Measurements from ENCODE around the gene PIK3R1.
"Not testable (repeated sequence)": the region's sequence is repeated elsewhere in the genome, so short reads cannot be mapped to it uniquely, and the experiment has no call there.

The PIK3R1 gene

DNA sequence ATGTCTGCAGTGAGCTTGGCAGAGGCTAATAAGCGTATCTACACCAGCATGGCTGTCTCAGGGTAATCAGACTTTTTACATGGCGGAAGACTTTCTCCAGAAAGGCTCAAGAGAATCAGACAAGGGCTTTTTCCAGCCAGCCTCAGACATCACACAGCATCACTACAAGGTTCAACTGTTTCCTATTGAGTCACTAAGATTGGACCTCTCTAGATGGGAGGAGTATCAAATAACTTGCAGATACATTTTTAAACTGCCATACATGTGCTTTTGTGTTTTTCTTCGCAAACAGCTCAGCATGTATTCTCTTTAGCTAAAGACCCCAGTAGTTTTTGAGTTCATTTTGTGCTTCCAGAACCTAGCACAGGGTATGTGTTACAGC is 22.9 kb upstream of the PIK3R1 start:
- in situ Hi-C loops (cut with MboI; ENCODE audit: low sequenced_read_pairs), result no loop called here

DNA sequence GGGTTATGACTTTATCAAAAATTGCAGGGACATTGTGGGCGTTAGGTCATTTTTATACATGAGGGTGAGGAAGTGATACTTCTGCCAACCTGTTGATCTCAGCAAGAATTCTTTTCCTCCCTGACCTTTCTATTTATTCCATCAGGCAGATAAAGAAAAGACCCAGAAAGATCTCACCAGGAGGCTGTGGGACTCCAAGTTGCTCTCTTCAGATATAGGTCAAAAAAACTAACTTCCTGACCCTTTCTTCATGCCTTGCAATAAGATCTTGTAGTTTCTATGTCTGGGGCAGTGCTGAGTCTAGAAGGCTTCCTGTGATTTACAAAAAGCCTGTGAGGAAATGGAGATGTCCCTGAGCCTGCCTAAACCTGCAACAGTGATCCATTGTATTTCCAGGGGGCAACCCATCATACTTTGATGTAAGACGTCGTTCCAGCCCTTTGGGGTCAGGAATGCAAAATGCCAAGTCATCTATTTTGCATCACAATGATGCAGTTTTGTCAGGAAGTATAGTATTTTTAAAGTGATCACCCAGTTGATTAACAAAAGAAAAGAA is 22.0 kb upstream of the PIK3R1 start:
- in situ Hi-C loops (cut with MboI; ENCODE audit: low sequenced_read_pairs), result no loop called here

DNA sequence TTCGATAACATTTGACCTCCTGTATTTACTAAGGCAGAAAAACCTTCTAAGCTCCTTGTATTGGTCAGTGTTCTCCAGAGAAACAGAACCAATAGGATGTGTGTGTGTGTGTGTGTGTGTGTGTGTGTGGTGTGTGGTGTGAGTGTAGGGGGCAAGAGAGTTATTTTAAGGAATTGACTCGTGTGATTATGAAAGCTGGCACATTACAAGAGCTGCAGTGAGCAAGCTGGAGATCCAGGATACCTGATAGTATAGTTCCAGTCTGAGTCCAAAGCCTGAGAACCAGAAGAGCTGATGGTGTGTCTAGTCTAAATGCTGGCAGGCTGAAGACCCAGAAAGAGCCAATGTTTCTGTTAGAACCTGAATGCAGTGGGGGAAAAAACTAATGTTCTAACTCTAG is 21.2 kb upstream of the PIK3R1 start:
- in situ Hi-C loops (cut with MboI; ENCODE audit: low sequenced_read_pairs), result no loop called here

DNA sequence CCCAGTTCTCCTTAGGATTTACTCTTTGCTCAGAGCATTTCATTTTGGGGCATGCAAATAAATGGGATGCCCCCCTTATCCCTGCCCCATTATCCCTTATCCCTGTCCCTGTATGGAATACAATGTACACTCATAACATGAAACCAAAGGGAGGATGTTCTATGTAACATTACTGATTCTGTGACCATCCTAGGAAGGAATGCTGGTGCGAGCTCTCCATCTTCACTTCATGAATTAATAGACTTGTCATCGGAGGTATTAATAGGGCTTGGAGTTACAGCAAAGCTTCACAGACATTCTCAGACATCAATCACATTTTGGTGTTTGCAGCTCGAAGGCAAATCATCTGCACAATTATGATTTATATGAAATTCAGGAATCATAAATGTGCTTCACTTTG is 20.4 kb upstream of the PIK3R1 start:
- in situ Hi-C loops (cut with MboI; ENCODE audit: low sequenced_read_pairs), result no loop called here

DNA sequence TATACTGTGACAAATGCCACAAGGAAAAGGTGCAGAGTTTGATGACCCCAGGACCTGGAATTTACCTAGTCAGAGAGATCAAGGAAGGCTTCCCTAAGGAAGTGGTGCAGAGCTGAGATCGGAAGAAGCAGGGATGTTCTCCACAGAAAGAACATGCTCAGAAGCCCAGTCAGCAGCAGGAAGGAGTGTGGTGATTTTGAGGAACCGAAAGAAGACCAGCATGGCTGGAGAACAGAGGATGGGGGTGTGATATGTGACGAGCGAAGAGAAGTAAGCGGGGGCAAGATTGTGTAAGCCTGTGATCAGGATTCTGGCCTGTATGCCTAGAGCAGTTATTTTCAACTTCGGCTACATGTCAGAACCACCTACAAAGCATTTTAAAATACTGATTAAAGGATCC is 18.7 kb upstream of the PIK3R1 start:
- in situ Hi-C loops (cut with MboI; ENCODE audit: low sequenced_read_pairs), result no loop called here

DNA sequence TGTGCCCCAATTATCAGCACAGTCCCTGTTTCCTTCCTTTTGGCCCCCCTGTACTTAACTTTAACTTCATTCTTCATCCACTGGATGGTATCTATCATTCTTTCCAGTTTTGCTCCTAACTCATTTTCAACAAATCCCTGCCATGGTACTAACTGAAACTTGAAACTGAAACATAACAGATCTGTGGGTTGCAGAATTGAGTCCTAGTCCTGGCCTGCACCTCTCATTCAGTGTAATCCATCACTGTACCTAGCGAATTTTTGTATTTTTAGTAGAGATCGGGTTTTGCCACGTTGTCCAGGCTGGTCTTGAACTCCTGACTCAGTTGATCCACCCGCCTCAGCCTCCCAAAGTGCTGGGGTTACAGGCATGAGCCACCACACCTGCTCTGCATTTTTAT is 15.3 kb upstream of the PIK3R1 start:
- in situ Hi-C loops (cut with MboI; ENCODE audit: low sequenced_read_pairs), result no loop called here

DNA sequence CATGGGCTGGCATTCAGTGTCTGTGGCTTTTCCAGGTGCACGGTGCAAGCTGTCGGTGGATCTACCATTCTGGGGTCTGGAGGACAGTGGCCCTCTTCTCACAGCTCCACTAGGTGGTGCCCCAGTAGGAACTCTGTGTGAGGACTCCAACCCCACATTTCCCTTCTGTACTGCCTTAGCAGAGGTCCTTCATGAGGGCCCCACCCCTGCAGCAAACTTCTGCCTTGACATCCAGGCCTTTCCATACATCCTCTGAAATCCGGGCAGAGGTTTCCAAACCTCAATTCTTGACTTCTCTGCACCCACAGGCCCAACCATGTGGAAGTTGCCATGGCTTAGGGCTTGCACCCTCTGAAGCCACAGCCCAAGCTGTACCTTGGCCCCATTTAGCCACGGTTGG is 4.9 kb upstream of the PIK3R1 start:
- in situ Hi-C loops (cut with MboI; ENCODE audit: low sequenced_read_pairs), result not testable (repeated sequence)

DNA sequence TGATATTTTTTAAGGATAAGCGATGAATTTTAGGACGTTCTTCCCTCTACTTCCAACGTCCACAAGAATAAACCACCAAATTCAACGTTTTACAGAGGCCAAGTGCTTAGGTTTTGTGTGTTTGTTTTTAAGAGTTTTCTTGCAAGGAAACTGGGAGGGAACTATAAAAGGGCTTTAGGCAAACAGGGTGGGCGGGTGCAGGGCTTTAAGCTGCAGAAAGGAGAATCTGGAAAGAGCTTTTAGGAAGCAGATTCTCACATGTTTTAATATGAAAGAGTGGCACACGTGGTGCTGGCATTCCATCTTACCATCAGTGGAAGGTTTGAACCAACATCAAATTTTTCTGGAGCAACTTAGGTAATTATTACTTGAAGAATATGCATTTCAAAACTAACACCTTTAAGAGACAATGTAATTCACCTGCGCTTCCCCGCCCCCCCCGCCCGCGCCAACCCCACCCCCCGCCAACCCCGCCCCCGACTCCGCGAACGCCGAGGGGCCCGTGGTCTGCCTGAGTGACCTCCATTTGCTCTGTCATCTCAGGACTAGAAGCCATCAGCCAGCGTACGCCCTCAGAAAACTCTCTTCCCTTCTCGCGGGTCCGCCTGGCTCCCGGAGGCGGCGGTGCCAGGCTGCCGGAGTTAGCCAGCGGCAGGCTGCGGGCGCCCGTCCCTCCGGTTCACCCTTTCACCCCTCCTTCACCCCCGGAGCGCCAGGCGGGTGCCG is 911 bp upstream of the PIK3R1 start:
- in situ Hi-C loops (cut with MboI; ENCODE audit: low sequenced_read_pairs), result no loop called here

DNA sequence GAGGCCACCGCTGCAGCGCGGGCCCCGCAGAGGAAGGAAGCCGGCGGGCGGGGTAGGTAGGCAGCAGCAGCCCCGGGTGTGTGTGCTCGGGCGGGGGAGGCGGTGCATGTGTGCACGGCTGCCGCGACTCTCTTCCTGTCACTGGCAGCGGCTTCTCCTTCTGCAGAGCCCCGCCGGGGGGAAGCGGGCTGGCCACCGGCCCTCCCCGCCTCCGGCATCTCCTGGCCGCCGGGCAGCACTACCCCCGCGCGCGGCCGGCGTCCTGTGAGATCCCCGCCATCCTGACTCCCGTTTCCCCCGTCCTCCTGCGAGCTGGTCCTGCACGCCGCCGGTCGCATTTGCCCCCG is 315 bp downstream of the PIK3R1 start:
- in situ Hi-C loops (cut with MboI; ENCODE audit: low sequenced_read_pairs), result no loop called here

DNA sequence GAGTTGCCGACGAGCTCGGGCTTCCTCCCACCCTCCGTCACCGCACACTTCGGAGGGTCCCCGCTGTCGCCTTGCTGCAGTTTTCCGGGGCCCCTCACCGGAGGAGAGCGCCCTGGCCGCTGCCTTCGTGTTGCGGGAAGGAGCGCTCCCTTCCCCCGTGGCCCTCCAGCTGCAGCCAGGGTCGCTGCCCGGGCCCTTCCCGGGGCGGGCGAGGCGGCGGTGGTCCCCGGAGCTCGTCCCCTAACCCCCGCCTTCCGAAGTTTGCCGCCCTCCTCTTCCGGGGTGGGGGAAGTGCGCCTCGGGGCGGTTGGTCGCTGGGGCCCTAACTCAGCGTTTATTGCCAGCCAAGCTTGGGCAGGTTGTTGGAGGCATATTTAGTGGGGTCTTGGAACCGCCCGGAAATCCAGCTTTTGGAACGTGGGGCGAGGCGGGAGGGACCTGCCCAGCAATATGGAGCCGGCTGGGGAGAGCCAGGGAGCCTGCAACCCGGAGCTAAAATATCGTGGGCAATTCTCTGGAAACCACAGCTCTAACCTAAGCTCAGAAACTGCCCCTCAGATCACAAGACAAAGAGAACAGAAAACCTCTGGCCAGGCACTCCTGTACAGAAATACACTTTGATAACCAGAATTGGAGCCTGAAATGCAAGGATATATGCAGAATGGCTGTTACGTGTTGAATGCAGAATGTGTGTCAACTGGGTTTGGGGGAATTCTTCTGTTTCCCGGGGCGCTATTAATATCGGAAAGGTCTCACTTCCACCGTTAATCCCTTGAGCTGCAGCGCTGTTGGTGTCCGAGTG is 890 bp downstream of the PIK3R1 start:
- in situ Hi-C loops (cut with MboI; ENCODE audit: low sequenced_read_pairs), result no loop called here

DNA sequence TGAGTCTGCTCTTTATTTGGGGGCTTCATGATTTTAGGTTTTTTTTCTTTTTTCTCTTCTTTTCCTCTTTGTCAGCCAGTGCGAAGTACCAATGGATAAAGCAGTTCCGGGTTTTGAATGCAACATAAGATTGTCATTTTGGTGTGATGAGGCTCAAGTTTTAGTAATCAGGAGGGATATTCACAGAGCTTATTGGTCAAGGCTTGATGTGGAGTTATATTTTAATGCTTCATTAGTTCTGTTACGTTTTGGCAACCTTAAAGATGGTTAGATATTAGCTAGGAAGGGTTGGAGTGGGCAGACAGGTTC is 1.4 kb downstream of the PIK3R1 start:
- in situ Hi-C loops (cut with MboI; ENCODE audit: low sequenced_read_pairs), result no loop called here

DNA sequence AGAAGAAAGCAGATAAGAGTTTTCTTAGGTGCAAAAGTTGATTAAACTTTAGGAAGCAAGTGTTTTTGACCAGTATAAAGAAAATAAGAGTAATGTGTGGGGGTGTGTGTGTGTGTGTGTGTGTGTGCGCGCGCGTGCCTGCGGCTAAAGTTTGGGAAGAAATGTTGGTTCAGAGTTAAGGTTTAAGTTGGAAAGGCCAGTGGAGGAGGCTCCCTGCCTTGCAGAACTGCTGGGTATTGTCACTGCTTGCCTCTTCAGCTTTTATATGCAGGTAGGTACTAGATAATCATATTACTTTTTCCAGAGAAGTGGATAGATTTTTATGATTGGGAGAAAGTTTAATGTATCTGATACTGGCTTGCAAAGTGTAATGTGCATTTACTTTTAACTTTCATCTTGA is 2.0 kb downstream of the PIK3R1 start:
- in situ Hi-C loops (cut with MboI; ENCODE audit: low sequenced_read_pairs), result no loop called here

DNA sequence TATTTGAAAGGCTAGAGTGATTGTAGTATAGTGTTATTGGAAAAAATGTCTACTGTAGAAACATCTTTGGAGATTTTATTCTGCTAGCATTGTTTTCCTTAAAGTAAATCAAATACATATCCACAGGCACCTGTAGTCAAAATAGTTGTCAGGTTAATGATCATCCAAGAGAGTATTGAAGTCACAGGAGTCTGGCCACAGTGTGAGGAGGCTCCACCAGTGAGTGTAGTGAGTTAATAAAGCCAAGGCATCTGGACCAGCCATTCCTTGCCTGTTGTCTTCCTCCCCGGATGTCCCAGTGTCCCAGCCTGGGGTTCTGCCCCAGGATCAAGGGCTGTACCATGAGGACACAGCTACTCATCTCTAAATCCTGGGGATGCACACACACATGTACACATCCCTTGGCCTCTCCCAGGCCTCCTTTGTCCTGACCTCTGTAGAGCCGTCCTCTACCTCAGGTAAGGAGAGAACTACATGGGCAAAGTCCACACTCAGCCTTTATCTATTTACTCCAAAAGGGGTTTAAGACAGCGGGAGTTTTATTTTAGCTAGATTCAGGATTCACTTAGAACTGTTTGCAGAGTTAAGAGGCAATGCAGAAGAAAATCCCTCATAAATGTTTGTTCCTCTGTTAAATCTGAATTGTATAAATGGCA is 3.7 kb downstream of the PIK3R1 start:
- in situ Hi-C loops (cut with MboI; ENCODE audit: low sequenced_read_pairs), result no loop called here

DNA sequence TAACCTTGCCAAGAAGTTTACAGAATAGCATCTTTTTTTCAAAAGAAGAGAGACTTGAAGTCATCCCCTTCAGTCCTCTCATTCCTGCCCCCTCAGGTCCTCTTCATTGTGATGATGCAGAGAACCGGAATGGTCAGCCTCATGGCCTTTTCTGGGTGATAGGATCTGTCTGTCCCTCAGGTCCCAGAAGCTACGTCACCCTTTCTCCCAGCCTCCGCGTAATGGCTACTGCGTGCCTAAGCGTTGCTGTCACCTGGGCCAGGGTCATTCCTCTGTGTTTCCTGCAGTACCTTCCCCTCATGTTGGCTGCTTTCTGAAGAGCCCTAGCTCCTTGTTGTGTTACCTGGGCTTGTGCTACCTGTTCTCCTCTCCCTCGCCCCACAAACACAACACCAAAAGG is 4.7 kb downstream of the PIK3R1 start:
- in situ Hi-C loops (cut with MboI; ENCODE audit: low sequenced_read_pairs), result no loop called here

DNA sequence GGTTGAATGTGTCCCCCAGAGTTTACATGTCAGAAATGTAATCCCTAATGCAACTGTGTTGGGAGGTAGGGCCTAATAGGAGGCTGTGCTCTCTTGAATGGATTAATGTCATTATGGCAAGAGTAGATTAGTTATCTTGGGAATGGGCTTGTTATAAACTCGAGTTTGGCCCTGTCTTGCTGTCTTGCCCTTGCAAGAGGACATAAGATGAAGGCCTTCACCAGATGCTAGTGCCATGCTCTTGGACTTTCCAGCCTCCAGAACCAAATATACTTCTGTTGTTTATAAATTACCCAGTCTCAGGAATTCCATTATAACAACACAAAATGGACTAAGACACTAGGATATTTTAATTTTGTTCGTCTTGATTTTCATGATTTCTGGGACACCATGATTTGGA is 5.4 kb downstream of the PIK3R1 start:
- in situ Hi-C loops (cut with MboI; ENCODE audit: low sequenced_read_pairs), result no loop called here

DNA sequence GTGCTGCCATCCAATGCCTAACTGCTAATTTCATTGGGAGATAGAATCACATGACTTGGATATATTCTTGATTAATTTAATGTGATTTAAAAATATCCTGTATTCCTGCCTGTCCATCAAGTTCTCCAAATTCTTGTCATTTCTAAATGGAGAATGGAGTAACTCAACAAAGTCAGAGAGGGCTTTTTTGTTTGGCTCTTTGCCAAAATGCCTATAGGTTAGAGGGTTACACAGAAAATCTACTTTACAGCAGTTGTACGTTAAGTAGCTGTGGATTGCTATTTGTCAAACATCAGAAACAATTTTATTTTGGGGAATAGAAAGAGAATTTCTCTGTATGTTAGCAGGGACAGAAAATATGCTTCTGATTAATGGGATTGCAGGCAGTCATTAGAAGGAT is 5.9 kb downstream of the PIK3R1 start:
- in situ Hi-C loops (cut with MboI; ENCODE audit: low sequenced_read_pairs), result no loop called here

DNA sequence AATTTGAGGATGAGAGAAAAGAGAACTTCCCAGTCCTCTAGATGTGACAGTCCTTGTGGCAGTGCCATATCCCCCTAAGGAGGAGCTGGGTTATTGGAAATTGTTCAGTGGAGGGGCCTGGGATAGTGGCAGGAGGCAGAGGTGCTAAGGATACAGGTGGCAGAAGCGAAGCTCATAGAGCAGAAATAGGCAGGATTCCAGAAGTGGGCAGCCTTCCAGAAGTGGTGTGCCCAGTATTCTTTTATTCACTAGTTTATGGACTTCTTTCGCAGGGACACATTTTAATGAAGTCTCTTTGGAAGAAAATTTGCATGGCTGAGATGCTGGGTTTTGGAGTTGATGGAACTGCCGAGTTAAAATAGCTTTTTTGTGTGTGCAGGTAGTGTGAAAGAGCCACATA is 6.8 kb downstream of the PIK3R1 start:
- in situ Hi-C loops (cut with MboI; ENCODE audit: low sequenced_read_pairs), result no loop called here

DNA sequence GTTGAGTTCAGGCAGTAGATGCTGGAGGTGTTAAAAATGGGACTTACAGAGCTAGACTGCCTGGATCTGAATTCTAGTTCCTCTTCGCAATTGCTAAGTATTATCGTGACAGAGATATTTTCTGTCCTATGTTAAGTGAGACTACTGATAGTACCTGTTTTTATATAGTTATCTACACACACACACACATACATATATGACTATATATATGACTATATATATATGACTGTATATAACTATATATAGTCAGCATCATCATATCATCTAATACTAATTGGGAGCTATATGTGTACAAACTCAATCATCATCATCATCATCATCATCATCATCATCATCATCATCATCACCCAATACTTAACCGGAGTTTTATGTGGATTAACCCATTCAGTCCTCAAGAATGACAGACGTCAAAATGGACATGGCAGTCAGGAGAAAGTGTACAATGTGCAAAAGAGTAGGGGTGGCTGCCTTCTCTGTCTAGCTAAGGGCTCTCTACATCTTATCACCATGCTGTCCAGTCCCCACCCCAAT is 7.3 kb downstream of the PIK3R1 start:
- in situ Hi-C loops (cut with MboI; ENCODE audit: low sequenced_read_pairs), result no loop called here

DNA sequence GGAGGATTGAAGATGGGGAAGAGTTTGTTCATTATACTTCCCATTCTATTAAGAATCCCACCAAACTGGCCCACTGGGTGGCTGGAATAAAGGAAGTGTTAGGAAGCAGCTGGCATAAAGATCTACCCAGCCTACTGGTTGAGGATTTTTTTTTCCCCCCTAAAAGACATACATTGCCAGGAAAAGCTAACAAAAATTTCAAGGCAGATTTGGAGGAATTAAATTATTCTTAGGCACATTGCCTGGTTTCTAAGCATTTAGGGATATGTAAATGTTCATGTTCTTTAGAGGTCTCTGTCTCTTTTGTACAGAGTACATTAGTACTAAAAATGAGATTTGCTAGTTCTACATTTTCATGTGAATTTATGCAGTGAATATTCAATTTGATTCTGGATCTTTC is 8.3 kb downstream of the PIK3R1 start:
- in situ Hi-C loops (cut with MboI; ENCODE audit: low sequenced_read_pairs), result no loop called here

DNA sequence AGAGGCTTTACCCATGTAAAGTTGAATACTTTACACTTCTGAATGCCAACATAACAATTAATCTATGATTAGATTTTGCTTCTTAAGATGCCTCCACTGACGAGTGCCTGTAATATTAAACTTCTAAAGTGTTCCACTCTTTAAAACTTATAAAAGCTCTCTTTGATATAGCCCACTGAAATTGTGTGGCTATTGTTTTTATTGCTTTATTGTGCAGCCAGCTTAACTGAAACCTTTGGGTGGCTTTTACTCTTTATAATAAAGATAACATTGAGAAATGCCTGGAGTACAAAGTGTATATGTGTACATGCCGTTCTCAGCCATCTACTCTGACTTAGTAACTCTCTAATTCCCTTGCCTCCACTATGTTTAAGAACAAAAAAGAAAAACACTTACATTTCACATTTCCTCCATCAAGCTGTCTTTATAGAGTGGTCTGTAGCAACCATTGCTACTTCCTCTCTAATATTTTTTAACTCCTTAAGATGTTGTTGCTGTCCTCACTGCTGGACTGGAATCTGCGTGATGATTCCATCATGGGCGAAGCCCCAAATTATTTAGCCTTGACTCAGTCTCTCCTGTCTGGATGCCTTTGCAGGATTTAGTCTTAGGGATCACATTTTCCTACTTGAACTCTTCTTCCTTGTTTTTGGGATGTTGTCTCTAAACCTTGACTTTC is 9.1 kb downstream of the PIK3R1 start:
- in situ Hi-C loops (cut with MboI; ENCODE audit: low sequenced_read_pairs), result no loop called here

DNA sequence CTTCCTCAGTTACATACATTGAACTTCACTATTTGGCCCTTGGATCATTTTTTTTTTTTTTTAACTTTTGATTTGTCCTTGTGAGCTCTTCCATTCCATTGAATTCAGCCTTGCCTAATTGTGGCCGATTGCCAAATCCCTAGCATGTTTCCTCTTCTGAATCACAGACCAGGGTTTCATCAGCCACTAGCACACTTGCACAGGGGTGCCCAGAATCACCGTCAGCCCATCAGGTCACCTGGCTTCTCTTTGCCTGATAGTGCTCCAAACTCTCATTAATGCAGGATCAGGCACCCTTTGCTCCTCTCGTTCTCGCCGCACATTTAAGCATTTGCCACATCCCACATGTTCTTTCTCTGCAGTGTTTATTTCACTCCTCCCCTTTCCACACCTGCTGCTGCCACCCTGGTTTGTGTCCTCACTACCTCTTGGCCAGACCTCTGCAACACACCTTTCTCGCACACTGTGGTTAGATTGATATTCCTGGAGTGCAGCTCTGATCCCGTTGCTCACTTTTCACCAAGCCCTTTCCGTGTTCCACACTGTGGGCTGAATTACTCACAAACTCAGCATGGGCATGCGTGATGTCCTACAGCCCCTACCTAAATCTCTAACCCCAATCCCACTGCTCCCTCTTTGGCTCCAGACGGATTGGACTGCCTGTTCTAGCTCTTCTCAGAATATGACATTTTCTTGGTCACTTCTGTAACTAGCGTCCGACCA is 9.8 kb downstream of the PIK3R1 start:
- in situ Hi-C loops (cut with MboI; ENCODE audit: low sequenced_read_pairs), result no loop called here

Data from HL-60/S4 treated with retinoic acid at 250 ng/mL for 4 days and 3 days (cell line).